HepG2 (cell line): ENCODE measurements around the gene TLK1. TPM values are rescaled to one million over a fixed set of nuclear protein-coding genes. Genes with fewer than 3 reads are reported as not detected.

Source experiments
- ETV5 ChIP-seq: IDR thresholded peaks from 2 replicates; pipeline ENCODE4 v1.6.1; 2018; ENCODE audit warnings: missing biosample characterization, missing genetic modification reagents, inconsistent platforms, borderline replicate concordance
- FOXA3 ChIP-seq: IDR thresholded peaks from 2 replicates; pipeline ENCODE4 v1.6.1; 2016; ENCODE audit warnings: missing genetic modification reagents, missing compliant biosample characterization
- GATA4 ChIP-seq: sonication (generic); IDR thresholded peaks from 2 replicates; pipeline ENCODE4 v1.6.1; 2016; ENCODE audit warnings: antibody characterized with exemption, low read depth, borderline replicate concordance
- HCFC1 ChIP-seq: fragments of 150-350 bp; IDR thresholded peaks from 2 replicates; pipeline ENCODE4 v1.6.1; 2014; ENCODE audit warnings: low read depth, low read length
- KDM4B ChIP-seq: sonication (generic); formaldehyde crosslinking; IDR thresholded peaks from 2 replicates; pipeline ENCODE4 v1.4.0; 2020; ENCODE audit warnings: missing genetic modification reagents
- PBX3 ChIP-seq: sonication (generic); formaldehyde crosslinking; IDR thresholded peaks from 2 replicates; pipeline ENCODE4 v1.8.1; 2023; ENCODE audit warnings: missing genetic modification reagents, inconsistent platforms, borderline replicate concordance
- PLSCR1 ChIP-seq: sonication (generic); formaldehyde crosslinking; IDR thresholded peaks from 2 replicates; pipeline ENCODE4 v1.5.0; 2020; ENCODE audit warnings: missing genetic modification reagents, mild to moderate bottlenecking, borderline replicate concordance
- PPARG ChIP-seq: conservative IDR thresholded peaks from 2 replicates; pipeline ENCODE4 v1.6.1; 2016; ENCODE audit warnings: missing biosample characterization, missing genetic modification reagents
- SNAI1 ChIP-seq: sonication (generic); formaldehyde crosslinking; IDR thresholded peaks from 2 replicates; pipeline ENCODE4 v1.5.0; 2020; ENCODE audit warnings: mild to moderate bottlenecking, missing genetic modification reagents, borderline replicate concordance
- TAF15 ChIP-seq: fragments of 200-400 bp; formaldehyde crosslinking; IDR thresholded peaks from one replicate; pipeline ENCODE4 v1.6.1; 2018; ENCODE audit warnings: mild to moderate bottlenecking, low read depth, low read length; ENCODE audit not compliant: poor library complexity, severe bottlenecking
- TIGD3 ChIP-seq: sonication (generic); formaldehyde crosslinking; IDR thresholded peaks from 2 replicates; pipeline ENCODE4 v1.5.1; 2020; ENCODE audit warnings: mild to moderate bottlenecking, missing genetic modification reagents, borderline replicate concordance
- ZBTB25 ChIP-seq: IDR thresholded peaks from 2 replicates; pipeline ENCODE4 v1.6.1; 2018; ENCODE audit warnings: missing genetic modification reagents
- ZBTB43 ChIP-seq: sonication (generic); formaldehyde crosslinking; conservative IDR thresholded peaks from 2 replicates; pipeline ENCODE4 v1.4.0; 2020; ENCODE audit warnings: missing genetic modification reagents
- ZNF331 ChIP-seq: sonication (generic); formaldehyde crosslinking; IDR thresholded peaks from 2 replicates; pipeline ENCODE4 v1.4.0; 2020; ENCODE audit warnings: missing genetic modification reagents
- ZNF720 ChIP-seq: sonication (generic); formaldehyde crosslinking; IDR thresholded peaks from 2 replicates; pipeline ENCODE4 v1.4.0; 2020; ENCODE audit warnings: missing genetic modification reagents
- ZSCAN30 ChIP-seq: sonication (generic); formaldehyde crosslinking; IDR thresholded peaks from 2 replicates; pipeline ENCODE4 v1.5.0; 2020; ENCODE audit warnings: mild to moderate bottlenecking, missing genetic modification reagents
- polyA plus RNA-seq, 8 experiments: library from polyadenylated mRNA; depleted of rRNA in 3 of 8; stranded (reverse) in 7 of 8; unstranded in 1 of 8; fragments of >200 nt; fragmentation: Illumina TruSeq in 4 of 8; extraction: Trizol in 4 of 8; gene quantifications; 2 replicates each; pipeline versions ENCODE4 v1.2.1 to v1.2.3, GENCODE V29; 2011 to 2016; ENCODE audit warnings: low read depth in 4 of 8, missing spikeins in 1 of 8, mixed read lengths in 1 of 8; ENCODE audit not compliant: insufficient read depth in 1 of 8
- total RNA-seq, 5 experiments: library from RNA; depleted of rRNA; stranded (reverse); fragments of >200 nt; fragmentation: Illumina TruSeq; extraction: Trizol; gene quantifications; 2 replicates each; pipeline ENCODE4 v1.2.3, GENCODE V29; 2016; ENCODE audit warnings: low read depth in 1 of 5

TLK1 gene
- total and polyA plus RNA-seq, 2 of the 13 experiments (the other 11 are each of a cell fraction or from before 2014, with no cell fraction given) = 16.8 to 28.7 TPM

- TF ChIP-seq ZSCAN30 (no peak), PLSCR1 (CRISPR knock-in tag) (no peak), ETV5 (CRISPR knock-in tag) (no peak), ZNF331 (CRISPR knock-in tag) (0 out of 2 replicates have a peak, but pooled peaks have one; percentile 12), ZNF720 (CRISPR knock-in tag) (no peak), FOXA3 (no peak), TAF15 (no peak), HCFC1 (no peak), KDM4B (CRISPR knock-in tag) (no peak), ZBTB25 (CRISPR knock-in tag) (no peak), SNAI1 (CRISPR knock-in tag) (no peak), PPARG (no peak), TIGD3 (CRISPR knock-in tag) (no peak), PBX3 (CRISPR knock-in tag) (0 out of 2 replicates have a peak, but pooled peaks have one; percentile 40), ZBTB43 (CRISPR knock-in tag) (0 out of 2 replicates have a peak, but pooled peaks have one; percentile 28), GATA4 (no peak)
These were observed 72.4 kb downstream of the TLK1 start (continued) for GRCh38 chr2:171088057-171088834.
